Ramos (cell line): ENCODE data around the gene CPNE2.

ENCODE experiments used
- in situ Hi-C: fragments of 300-500 bp; cut with MboI; formaldehyde crosslinking; loops from one replicate; pipeline ENCODE4 v1.14.3; 2022; ENCODE audit warnings: low sequenced_read_pairs; ENCODE audit not compliant: unreplicated experiment

The CPNE2 gene

GRCh38 chr16:57157533-57157932 lies 65.2 kb downstream of the CPNE2 start:
- in situ Hi-C loops: no loop called here

- in situ Hi-C loops: no loop called here
Measured at GRCh38 chr16:57159447-57159846, 67.1 kb downstream of the CPNE2 start.

GRCh38 chr16:57163842-57164241 lies 71.5 kb downstream of the CPNE2 start:
- in situ Hi-C loops: loop anchor here (5.0 to 10.0 kb wide), 3 partner anchors 82 to 299 kb away; partner anchors contain the start of genes CETP and SLC12A3

GRCh38 chr16:57165483-57165882 lies 73.1 kb downstream of the CPNE2 start:
- in situ Hi-C loops: loop anchor here (10.0 kb wide), 2 partner anchors 201 to 301 kb away; partner anchors contain the start of genes CETP and SLC12A3

- in situ Hi-C loops: loop anchor here (10.0 kb wide), 2 partner anchors 201 to 301 kb away; partner anchors contain the start of genes CETP and SLC12A3
Measured at GRCh38 chr16:57165938-57166337, 73.6 kb downstream of the CPNE2 start.

GRCh38 chr16:57166451-57166850 lies 74.1 kb downstream of the CPNE2 start:
- in situ Hi-C loops: loop anchor here (10.0 kb wide), 2 partner anchors 202 to 302 kb away; partner anchors contain the start of genes CETP and SLC12A3

- in situ Hi-C loops: loop anchor here (10.0 kb wide), 2 partner anchors 202 to 302 kb away; partner anchors contain the start of genes CETP and SLC12A3
Measured at GRCh38 chr16:57166951-57167350, 74.6 kb downstream of the CPNE2 start.

- in situ Hi-C loops: loop anchor here (10.0 kb wide), 2 partner anchors 203 to 303 kb away; partner anchors contain the start of genes CETP and SLC12A3
Measured at GRCh38 chr16:57167538-57167937, 75.2 kb downstream of the CPNE2 start.

- in situ Hi-C loops: loop anchor here (10.0 kb wide), 2 partner anchors 203 to 303 kb away; partner anchors contain the start of genes CETP and SLC12A3
Measured at GRCh38 chr16:57167953-57168352, 75.6 kb downstream of the CPNE2 start.

- in situ Hi-C loops: loop anchor here (10.0 kb wide), 2 partner anchors 205 to 305 kb away; partner anchors contain the start of genes CETP and SLC12A3
Measured at GRCh38 chr16:57169327-57169726, 76.9 kb downstream of the CPNE2 start.

- in situ Hi-C loops: no loop called here
Measured at GRCh38 chr16:57172721-57173290, 80.4 kb downstream of the CPNE2 start.

- in situ Hi-C loops: no loop called here
Measured at GRCh38 chr16:57175896-57176295, 83.5 kb downstream of the CPNE2 start.

- in situ Hi-C loops: no loop called here
Measured at GRCh38 chr16:57178196-57178595, 85.8 kb downstream of the CPNE2 start.

GRCh38 chr16:57178793-57179212 lies 86.4 kb downstream of the CPNE2 start:
- in situ Hi-C loops: no loop called here

- in situ Hi-C loops: no loop called here
Measured at GRCh38 chr16:57179215-57179828, 86.9 kb downstream of the CPNE2 start.

- in situ Hi-C loops: no loop called here
Measured at GRCh38 chr16:57184113-57184512, 91.7 kb downstream of the CPNE2 start.

- in situ Hi-C loops: no loop called here
Measured at GRCh38 chr16:57184887-57185445, 92.6 kb downstream of the CPNE2 start.

- in situ Hi-C loops: no loop called here
Measured at GRCh38 chr16:57185446-57185944, 93.1 kb downstream of the CPNE2 start.

GRCh38 chr16:57185945-57186871 lies 93.8 kb downstream of the CPNE2 start, which contains the start of the genes PSME3IP1 and RSPRY1:
TSS of gene PSME3IP1 (minus strand) at chr16:57186039. CDS start at chr16:57173854, 12,185 bp downstream.
TSS of gene RSPRY1 (plus strand) at chr16:57186329. CDS start at chr16:57204659, 18,330 bp downstream.
- in situ Hi-C loops: no loop called here
